Breast epithelium (tissue), 3 donors: Measurements from ENCODE around the gene PHACTR2.

Experiments used
- POLR2A ChIP-seq: fragments of 450-650 bp; IDR thresholded peaks from one replicate; pipeline ENCODE4 v1.6.1; 2016; ENCODE audit warnings: antibody characterized with exemption, mild to moderate bottlenecking, moderate library complexity
- TF ChIP-seq, protein P1 (sequence below), 3 donors: fragments of 450-650 bp; IDR thresholded peaks; one replicate each; pipeline ENCODE4 v1.5.1; 2016 to 2017; ENCODE audit warnings: antibody characterized with exemption in 3 of 3, mild to moderate bottlenecking in 3 of 3, moderate library complexity in 3 of 3

DNA sequence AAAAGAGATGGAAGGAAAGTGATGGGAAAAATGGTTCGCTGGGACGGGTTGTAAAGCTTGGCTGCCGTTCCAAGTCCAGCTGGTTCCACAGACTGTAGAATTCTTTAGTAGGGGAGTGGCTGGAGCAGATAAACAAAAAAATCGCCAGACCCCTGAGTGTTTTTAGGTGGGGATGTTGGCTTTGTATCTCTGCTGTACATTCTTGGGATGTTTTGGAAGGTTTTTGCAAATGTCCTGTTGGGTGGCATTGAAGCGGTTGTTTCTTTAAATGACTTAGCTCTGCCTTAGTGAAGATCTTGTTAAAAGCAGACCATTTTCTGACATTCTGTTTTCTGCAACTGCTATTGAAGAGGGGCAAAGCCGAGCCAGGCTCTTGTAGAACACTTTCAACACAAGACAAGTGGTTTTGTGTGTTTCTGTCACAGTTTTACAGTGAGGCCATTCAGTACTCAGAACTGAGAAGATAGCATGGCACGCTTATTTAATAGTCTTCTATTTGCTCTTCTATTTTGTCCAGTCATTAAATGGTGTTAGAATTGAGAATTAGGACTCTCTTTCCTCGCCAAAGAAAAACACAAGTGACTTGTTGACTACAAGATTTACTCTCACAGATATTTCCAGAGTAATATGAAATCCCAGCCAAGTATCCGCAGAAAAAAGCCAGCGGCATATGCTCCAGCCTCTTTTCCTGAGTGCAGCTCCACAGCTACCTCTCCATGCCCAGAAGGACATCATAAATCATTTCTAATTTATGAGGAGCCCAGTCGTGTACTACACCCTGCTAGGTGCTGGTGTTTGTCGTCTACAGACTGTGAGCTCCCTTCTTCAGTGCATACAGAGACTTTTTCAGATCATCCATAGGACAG is 65.8 kb downstream of the PHACTR2 start:
- TF ChIP-seq, protein P1, sequence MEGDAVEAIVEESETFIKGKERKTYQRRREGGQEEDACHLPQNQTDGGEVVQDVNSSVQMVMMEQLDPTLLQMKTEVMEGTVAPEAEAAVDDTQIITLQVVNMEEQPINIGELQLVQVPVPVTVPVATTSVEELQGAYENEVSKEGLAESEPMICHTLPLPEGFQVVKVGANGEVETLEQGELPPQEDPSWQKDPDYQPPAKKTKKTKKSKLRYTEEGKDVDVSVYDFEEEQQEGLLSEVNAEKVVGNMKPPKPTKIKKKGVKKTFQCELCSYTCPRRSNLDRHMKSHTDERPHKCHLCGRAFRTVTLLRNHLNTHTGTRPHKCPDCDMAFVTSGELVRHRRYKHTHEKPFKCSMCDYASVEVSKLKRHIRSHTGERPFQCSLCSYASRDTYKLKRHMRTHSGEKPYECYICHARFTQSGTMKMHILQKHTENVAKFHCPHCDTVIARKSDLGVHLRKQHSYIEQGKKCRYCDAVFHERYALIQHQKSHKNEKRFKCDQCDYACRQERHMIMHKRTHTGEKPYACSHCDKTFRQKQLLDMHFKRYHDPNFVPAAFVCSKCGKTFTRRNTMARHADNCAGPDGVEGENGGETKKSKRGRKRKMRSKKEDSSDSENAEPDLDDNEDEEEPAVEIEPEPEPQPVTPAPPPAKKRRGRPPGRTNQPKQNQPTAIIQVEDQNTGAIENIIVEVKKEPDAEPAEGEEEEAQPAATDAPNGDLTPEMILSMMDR (IDR thresholded peaks at IDR 0.05), result no peak
- no peak for TF ChIP-seq POLR2A
